GM18526 (cell line): Measurements from ENCODE around the gene OSBPL7.

ENCODE experiments used
- POLR2A ChIP-seq: IDR thresholded peaks from 3 replicates; pipeline ENCODE4 v1.6.1; 2011; ENCODE audit not compliant: insufficient read length; ENCODE audit errors: extremely low read depth

OSBPL7 gene

DNA sequence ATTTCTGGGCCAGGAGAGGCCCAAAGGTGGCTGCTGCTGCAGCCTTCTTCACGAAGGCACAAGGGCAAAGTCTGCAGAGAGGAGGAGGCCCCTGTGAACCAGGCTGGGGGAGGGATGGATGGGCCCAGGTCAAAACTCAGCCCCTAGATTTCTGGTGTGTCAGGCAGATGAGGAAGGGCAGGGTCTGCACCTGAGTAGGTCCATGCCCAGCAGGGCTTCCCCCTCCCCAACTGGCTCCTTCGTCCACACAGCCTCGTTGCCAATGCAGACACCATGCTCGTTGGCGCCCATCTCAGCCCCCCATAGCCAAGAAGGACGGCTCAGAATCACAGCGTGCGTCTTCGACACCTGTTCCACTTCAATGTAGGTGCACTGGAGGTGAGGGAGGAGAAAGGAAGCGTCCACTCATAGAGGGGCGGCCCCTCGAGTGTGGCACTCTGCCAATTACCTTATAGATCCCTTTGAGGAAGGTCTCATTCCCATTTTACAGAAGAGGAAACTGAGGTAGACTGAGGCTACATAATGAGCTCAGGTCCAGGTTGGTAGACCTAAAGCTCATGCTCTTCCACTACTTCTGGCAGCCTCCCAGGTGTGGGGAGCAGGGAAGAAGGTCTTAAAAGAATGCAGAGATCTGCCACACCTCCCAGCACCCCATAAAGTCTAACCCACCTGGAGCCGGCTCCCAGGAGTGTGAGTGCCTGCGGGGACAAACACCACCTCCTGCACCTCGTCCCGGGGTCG is 18.6 kb upstream of the OSBPL7 start:
- no peak for TF ChIP-seq POLR2A

DNA sequence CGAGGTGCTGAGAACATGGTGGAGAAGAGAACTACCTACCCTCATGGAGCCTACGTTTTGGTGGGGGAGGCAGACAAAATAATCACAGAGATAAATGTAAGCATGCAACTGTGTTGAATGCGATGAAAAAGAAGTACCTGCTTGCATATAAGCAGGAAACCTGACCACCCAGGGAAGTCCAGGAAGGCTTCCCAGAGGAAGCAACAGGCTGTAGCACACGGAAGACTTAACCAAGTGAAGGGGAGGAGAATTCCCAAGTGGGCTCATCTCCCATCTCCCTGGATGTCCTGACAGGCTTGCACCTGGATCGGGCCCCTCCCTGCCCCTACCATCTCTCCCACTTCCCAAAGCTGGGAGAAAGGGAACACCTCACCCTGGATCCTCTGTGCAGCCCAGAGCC is 17.5 kb upstream of the OSBPL7 start:
- no peak for TF ChIP-seq POLR2A

DNA sequence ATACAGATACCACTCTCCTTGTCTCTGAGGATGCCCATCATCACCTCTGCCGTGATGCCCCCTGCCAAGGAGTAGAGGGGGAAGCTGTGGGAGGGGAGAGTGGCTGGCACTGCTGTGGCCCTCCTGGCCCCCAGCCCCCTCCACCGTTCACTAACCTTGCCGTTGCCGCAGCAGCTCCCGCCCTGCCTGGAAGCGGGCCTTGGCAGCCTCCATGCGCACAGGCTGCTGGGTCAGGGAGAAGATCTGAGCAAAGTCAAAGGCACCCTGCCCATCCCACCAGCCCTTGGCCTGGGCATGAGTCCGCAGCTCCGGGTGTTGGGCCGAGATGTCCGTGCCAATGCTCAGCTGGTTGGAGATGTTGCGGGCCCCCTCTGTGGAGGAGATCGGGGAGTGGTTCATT is 17.0 kb upstream of the OSBPL7 start:
- no peak for TF ChIP-seq POLR2A

DNA sequence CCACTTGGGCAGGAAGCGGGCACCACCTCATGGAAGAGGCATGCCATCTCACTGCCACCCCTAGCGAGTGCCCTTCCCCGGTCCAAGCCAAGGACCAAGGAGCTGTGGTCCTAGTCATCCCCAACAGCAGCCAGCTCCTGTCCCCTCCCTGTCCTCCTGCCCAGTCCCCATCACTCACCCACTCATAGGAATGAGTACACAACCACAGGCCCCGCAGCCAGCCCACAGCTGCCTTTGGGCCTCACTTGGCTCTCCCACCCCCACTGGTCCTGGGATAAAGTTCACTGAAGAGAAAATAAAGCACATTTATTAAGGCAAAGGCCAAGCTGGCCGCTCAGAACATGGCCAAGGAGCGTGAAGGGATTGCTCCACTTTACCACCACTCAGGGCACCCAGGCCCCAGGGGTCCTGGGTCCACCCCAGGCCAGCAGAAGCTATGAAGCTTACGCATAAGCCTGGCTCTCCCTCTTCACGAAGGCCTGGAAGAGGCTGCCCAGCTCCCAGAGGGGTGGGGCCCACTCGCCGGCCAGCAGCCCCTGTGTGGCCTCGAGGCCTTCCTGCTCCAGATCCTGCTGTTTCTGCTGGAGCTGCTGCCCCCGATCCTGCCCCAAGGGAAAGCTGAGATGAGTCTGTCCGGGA is 15.9 kb upstream of the OSBPL7 start:
- TF ChIP-seq POLR2A = no peak

DNA sequence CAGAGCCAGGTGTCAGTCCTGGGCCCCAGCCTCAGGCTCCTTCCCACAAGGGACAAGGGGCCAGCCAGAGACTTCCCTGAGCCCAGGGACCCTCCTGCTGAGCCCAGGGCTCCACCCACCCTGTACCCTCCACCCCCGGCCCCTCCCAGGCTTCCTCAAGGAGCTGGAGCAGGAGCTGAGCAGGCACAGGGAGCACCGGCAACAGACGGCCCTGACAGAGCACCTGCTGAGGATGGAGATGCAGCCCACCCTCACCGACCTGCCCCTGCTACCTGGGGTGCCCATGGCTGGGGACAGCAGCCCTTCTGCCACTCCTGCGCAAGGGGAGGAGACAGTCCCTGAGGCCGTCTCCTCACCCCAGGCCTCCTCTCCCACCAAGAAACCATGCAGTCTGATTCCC is 15.0 kb upstream of the OSBPL7 start:
- TF ChIP-seq POLR2A = no peak

DNA sequence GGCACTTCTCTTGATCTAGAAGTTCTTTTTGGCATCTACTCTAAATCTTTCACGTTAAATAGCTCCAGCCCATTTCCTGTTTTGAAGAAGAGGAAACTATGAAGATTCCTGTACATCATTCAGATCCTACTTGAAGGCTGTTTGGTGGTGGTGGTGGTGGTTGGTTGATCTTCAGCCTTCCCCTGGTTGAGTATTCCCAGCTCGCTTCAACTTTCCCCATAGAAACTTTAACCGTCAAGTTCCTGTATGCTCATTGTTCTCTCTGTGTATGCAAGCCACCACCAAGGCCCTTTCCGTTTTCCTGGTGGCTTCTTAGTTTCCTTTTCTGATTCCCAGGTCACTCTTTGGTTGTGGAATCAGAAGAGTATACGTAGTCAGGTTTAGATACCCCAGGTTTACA is 13.2 kb upstream of the OSBPL7 start:
- no peak for TF ChIP-seq POLR2A

DNA sequence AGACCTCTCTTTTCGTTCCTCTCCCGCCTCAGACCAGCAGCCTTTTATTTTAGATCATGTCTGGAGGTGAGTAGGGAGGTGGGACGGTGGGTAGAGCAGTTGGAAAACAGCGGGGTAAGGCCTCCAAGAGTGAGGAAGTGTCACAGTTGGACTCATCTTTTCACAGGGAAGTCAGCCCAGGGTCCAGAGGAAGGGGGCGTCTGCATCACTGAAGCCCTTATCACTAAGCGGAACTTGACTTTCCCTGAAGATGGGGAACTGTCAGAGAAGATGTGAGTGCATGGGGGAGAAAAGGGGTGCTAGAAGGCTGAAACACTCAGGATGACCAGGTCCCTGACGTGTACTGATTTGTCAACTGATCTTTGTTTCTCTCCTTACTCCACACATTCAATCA is 10.3 kb upstream of the OSBPL7 start:
- TF ChIP-seq POLR2A = no peak

DNA sequence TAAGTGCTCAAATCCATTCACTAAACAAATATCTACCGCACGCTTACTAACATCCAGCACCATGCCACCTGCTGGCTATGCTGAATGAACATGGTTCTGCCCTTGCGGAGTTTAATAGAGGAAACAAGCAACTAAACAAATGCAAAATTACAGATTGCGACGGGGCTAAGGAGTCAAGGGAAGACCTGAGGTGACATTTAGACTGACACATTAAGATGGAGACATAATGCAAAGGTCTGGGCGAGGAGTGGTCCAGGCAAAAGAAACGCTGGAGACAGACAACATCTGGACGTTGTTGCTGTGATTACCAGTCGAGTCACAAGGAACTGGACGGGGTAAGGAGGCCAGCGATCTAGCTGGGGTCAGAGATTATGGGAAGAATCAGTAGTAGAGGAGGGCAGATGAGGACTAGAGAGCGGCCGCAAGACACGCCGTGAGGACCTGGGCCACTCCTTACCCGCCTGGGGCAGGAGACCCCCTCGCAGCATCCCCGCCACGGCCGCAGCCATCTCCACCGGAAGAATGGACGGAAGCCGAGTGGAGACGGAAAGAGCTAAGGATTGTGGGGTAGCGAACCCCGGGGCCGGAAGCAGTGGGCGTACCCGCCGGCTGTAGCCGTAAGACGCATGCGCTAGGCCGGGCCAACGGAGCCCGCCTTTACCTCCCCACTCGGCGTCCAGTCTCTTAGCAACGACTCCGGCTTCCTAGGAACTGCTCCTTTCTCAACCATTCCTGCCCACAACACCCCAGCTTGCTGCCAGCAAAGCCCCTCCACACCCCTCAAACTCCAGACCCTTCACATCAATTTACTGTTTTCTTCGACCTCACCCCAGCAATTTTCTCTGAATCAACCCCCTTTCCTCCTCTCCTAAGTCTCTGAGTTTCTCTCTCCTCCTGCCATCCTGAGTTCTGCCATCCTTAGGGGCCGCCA is 9.7 kb upstream of the OSBPL7 start, which contains the start of the genes LRRC46 and MRPL10:
Gene LRRC46 (plus strand): TSS at position 668 of the 931 bp plus-strand sequence. CDS start 320 bp downstream, outside the sequence.
Gene MRPL10 (minus strand): TSS at position 539 of the 931 bp plus-strand sequence. CDS start 30 bp downstream, at position 509.
- peak; percentile 97 for TF ChIP-seq POLR2A

DNA sequence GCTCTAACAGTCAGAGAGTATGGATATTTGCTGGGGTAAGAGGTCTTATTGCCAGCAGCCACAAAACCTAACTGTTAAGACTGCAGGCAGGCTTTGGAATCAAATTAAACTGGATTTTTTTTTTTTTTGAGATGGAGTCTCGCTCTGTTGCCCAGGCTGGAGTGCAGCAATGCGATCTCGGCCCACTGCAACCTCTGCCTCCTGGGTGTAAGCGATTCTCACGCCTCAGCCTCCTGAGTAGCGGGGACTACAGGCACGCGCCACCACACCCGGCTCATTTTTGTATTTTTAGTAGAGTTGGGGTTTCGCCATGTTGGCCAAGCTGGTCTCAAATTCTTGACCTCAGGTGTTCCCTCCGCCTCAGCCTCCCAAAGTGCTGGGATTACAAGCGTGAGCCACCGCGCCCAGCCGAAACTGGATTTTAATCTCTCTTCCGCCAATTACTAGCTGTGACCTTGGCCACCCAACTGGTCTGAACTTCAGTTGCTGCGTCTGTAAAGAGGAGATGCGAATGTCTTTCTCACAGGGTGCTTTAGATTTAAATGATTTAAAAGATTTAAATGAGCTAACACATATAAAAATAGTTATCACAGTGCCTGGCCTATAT is 8.9 kb upstream of the OSBPL7 start:
- no peak for TF ChIP-seq POLR2A

DNA sequence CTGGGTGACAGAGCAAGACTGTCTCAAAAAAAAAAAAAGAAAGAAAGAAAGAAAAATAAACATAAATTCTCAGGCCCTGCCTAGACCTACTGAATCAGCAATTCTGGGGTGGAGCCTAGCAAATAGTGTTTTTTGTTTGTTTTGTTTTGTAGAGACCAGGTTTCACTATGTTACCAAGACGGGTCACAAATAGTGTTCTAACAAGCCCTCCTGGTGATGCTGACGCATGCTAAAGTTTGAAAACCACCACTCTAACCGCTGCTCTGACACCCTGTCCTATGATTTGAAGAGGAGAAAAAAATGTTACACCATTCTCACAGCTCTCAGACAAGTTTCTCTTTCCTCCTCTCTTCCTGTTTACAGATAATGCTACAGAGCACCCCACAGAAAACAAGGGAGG is 8.3 kb upstream of the OSBPL7 start:
- no peak for TF ChIP-seq POLR2A

DNA sequence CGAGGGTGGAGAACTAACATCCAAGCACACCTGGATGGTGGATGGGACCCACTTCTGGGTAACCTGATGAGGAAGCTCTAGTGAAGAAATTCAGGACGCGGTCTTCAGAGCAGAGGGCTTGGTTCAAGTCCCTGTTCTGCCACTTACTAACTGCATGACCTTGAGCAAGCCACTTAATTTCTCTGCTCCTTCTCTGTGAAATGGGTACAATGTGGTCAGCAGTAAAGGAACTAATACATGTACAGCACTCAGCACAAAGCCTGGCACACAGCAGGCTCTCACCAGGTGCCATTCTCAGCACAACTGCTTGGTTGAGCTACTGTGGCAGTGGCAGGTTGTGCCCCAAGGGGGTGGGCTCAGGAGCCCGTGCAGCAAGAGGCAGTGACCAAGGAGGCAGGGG is 1.9 kb upstream of the OSBPL7 start:
- TF ChIP-seq POLR2A = no peak

DNA sequence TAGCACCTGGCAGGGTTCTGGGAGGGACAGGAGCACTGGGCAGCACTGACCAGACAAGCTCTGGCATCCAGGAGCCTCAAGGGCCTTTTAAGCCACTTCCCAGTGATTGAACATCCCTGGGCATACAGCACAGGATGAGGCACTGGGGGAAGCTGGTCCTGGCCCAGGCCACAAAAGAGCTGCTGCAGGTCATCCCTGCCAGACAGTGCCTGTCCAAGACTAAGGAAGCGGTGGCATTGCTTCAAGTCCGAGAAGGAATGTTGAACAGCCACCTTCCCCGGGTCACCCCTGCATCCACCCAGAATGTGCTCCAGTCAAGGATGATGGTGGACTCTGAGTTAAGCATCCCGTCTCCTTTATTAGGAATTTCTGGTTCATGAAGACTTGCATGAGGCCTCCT is 1.2 kb upstream of the OSBPL7 start:
- no peak for TF ChIP-seq POLR2A

DNA sequence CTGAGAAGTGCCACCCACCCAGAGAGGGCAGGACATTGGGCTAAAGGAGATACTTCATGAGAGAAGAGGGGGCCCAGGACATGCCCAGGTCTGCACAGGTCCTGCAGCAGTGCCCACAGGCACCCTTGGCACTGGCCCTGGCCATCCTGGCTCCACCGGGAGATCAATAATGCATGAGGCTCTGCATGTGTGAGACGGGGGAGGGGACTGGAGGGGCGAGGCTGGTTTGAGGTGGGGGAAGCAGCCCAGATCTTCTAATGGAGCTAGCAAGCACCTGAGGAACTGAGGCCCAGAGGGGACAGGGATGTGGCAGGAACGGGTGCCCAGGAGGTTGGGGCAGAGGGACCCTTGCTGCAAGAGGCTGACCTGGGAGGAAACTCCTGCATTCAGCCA is 567 bp downstream of the OSBPL7 start:
- no peak for TF ChIP-seq POLR2A

DNA sequence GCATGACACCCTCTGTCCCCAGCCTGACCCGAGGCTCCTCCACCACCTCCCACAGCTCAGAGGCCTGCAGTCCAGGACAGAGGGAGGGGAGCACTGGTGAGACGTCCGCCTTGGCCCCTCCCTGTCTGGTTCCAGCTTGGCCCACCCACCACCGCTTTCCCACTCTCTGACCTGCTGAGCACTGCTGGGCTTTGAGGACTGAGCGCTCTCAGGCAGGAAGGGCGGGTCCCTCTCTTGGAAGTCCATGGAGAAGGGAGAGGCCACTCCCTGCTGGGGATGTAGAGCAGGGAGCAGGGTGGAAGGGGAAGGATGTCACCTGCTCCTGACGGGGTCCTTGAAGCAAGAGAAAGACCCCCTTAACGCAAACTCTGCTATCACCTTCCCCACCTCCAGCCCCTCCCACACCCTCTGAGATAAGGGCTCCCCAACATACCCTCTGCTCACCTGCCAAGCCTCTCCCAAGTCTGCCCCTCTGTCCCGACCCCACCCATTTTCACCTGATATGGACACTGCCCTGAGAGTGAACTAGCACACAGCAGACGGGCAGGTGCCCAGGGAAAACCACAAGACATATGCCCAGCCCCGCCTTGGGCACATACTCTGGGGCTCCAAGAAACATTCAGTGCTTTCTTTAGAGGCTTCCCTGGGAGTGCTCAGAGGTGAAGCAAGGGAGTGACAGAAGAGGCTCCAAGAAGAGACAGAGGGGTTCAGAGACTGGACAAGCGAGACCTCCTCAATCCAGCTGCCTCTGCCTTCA is 1.4 kb downstream of the OSBPL7 start:
- no peak for TF ChIP-seq POLR2A

DNA sequence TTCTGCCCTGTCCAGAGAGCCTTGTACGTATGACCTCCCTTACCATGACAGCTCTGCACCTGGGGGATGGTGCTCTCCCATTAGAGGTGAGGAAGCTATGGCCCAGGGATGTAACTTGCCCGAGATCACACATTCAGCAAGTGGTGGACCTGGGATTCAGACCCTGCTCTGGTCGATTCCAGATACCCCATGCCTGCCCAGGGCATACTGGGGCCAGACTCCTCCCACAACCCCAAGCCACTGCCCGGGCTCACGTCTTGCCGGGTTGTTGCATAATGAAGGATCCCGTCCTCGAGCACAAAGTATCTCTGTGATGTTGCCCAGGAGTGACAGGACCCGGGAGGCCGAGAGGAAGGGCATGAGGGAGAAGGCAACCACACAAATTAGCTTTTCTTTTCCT is 2.1 kb downstream of the OSBPL7 start:
- no peak for TF ChIP-seq POLR2A
